Peyer's patch (tissue), 4 donors: ENCODE data around the gene RREB1.

ENCODE experiments used
- POLR2A ChIP-seq, 2 donors: fragments of 450-650 bp; IDR thresholded peaks; one replicate each; pipeline ENCODE4 v1.5.1; 2017; ENCODE audit warnings: antibody characterized with exemption in 2 of 2, mild to moderate bottlenecking in 2 of 2, moderate library complexity in 2 of 2
- TF ChIP-seq, protein P1 (sequence below), 6 experiments: fragments of 450-650 bp in 4 of 6; fragments of 200-600 bp in 2 of 6; sonication (generic) in 1 of 6; IDR thresholded peaks; one replicate each; pipeline ENCODE4 v1.5.1; 2017 to 2019; ENCODE audit warnings: antibody characterized with exemption in 6 of 6, mild to moderate bottlenecking in 3 of 6, moderate library complexity in 1 of 6

DNA sequence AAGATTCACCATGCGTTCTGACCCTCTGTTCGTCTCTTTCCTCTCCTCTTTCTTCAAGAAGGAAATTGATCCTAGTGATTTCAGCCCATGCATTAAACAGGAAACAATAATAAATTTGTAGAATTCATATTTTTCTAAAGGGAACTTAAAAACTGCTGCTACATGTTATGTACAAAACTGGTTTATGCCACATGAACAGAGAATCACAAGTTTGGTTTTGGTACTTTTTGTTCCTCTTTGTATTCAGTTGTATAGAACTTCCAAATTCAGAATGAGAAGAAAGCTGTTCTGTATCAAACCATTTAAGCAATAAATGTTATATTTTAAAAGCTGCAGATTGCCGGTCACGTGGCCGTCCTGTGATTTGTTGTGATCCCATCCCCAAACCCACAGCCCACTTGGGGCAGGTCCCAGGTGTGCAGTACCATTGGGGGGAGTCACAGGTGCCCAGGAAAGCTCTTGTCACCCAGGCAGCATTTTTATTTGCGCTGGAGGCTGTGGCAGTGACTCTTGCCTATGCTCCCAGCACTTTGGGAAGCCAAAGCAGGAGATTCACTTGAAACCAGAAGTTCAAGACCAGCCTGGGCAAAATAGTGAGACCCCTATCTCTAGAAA lies 144.0 kb downstream of the RREB1 start:
- TF ChIP-seq, protein P1, sequence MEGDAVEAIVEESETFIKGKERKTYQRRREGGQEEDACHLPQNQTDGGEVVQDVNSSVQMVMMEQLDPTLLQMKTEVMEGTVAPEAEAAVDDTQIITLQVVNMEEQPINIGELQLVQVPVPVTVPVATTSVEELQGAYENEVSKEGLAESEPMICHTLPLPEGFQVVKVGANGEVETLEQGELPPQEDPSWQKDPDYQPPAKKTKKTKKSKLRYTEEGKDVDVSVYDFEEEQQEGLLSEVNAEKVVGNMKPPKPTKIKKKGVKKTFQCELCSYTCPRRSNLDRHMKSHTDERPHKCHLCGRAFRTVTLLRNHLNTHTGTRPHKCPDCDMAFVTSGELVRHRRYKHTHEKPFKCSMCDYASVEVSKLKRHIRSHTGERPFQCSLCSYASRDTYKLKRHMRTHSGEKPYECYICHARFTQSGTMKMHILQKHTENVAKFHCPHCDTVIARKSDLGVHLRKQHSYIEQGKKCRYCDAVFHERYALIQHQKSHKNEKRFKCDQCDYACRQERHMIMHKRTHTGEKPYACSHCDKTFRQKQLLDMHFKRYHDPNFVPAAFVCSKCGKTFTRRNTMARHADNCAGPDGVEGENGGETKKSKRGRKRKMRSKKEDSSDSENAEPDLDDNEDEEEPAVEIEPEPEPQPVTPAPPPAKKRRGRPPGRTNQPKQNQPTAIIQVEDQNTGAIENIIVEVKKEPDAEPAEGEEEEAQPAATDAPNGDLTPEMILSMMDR (IDR thresholded peaks at IDR 0.05): no peak
- TF ChIP-seq POLR2A (IDR thresholded peaks at IDR 0.05): no peak
